ENCODE results near the gene ADORA1. TPM values are rescaled to one million over a fixed set of nuclear protein-coding genes. Genes with fewer than 3 reads are reported as not detected.

Gene ADORA1
- total and polyA plus RNA-seq, 2 donors, result 0.28 to 0.64 TPM

- Histone ChIP-seq H3K27ac (ENCODE audit: low read depth in 1 of 2, low read length in 1 of 2) (no peak overlapping the region), H3K36me3 (ENCODE audit: control insufficient read depth in 2 of 2, insufficient read depth in 2 of 2, low read length in 1 of 2) (no peaks in the 10 kb centered on the region), H3K4me1 (ENCODE audit: control insufficient read depth in 2 of 2, insufficient read depth in 2 of 2, low read length in 2 of 2) (no peaks in the 10 kb centered on the region), H3K4me3 (ENCODE audit: low read length in 2 of 2) (no peak overlapping the region), H3K9me3 (ENCODE audit: control insufficient read depth in 2 of 2, insufficient read depth in 1 of 2, low read length in 1 of 2) (no peaks in the 10 kb centered on the region), H3K27me3 (ENCODE audit: control insufficient read depth in 2 of 2, insufficient read depth in 1 of 2, low read length in 1 of 2) (peaks cover 0 to 4% of the 10 kb centered on the region in 2 donors)
- WGBS, result 94% methylated on average over 11 of the region's 11 CpGs
- DNase-seq (ENCODE audit: low read depth in 6 of 9, low spot score in 9 of 9), result no peak
These were observed 16.1 kb downstream of the ADORA1 start for GRCh38 chr1:203143641-203144040.

DNA sequence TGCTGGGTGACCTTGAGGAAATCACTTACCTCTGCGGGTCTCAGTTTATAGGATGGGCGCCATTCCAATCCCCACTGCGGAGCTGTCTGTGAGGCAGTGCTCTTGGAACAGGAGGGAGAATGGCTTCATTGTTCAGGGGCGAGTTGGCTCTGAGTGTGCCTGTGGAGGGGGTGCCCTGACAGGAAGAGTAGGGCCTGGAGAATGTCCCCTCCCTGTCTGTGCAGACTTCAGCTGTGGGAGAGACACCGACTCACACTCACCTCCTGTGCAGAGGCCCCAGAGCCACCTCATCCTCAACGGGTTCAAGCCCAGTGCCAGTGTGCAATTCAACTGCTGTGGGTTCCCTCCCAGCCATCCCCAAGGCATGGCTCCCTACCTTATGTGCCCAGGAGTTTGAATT is 17.1 kb downstream of the ADORA1 start:
- no peak for DNase-seq (ENCODE audit: low read depth in 6 of 9, low spot score in 9 of 9)

GRCh38 chr1:203145321-203146041 is 18.0 kb downstream of the ADORA1 start:
- no peak overlapping the region for H3K4me3 ChIP-seq (ENCODE audit: low read length in 2 of 2)

More for the DNA sequence above, 17.1 kb downstream of the ADORA1 start:
- Histone ChIP-seq H3K36me3 (ENCODE audit: control insufficient read depth in 2 of 2, insufficient read depth in 2 of 2, low read length in 1 of 2) (no peaks in the 10 kb centered on the region), H3K4me1 (ENCODE audit: control insufficient read depth in 2 of 2, insufficient read depth in 2 of 2, low read length in 2 of 2) (no peaks in the 10 kb centered on the region), H3K4me3 (ENCODE audit: low read length in 2 of 2) (no peak overlapping the region), H3K27me3 (ENCODE audit: control insufficient read depth in 2 of 2, insufficient read depth in 1 of 2, low read length in 1 of 2) (peaks cover 0 to 3% of the 10 kb centered on the region in 2 donors), H3K27ac (ENCODE audit: low read depth in 1 of 2, low read length in 1 of 2) (no peak overlapping the region), H3K9me3 (ENCODE audit: control insufficient read depth in 2 of 2, insufficient read depth in 1 of 2, low read length in 1 of 2) (no peaks in the 10 kb centered on the region)
- WGBS, result 93% methylated on average over 6 of the region's 6 CpGs

GRCh38 chr1:203146042-203146369 is 18.5 kb downstream of the ADORA1 start:
- H3K4me3 ChIP-seq (ENCODE audit: low read length in 2 of 2), result no peak overlapping the region
- no peak for DNase-seq (ENCODE audit: low read depth in 6 of 9, low spot score in 9 of 9)
- no peaks in the 10 kb centered on the region for H3K36me3 ChIP-seq (ENCODE audit: control insufficient read depth in 2 of 2, insufficient read depth in 2 of 2, low read length in 1 of 2)
- no peaks in the 10 kb centered on the region for H3K9me3 ChIP-seq (ENCODE audit: control insufficient read depth in 2 of 2, insufficient read depth in 1 of 2, low read length in 1 of 2)
- no peak overlapping the region for H3K27ac ChIP-seq (ENCODE audit: low read depth in 1 of 2, low read length in 1 of 2)
- H3K4me1 ChIP-seq (ENCODE audit: control insufficient read depth in 2 of 2, insufficient read depth in 2 of 2, low read length in 2 of 2), result no peaks in the 10 kb centered on the region
- H3K27me3 ChIP-seq (ENCODE audit: control insufficient read depth in 2 of 2, insufficient read depth in 1 of 2, low read length in 1 of 2), result peaks cover 0 to 12% of the 10 kb centered on the region in 2 donors
- WGBS, result 97% methylated on average over 2 of the region's 2 CpGs

More at GRCh38 chr1:203145321-203146041, 18.0 kb downstream of the ADORA1 start:
- Histone ChIP-seq H3K27me3 (ENCODE audit: control insufficient read depth in 2 of 2, insufficient read depth in 1 of 2, low read length in 1 of 2) (peaks cover 0 to 7% of the 10 kb centered on the region in 2 donors), H3K9me3 (ENCODE audit: control insufficient read depth in 2 of 2, insufficient read depth in 1 of 2, low read length in 1 of 2) (no peaks in the 10 kb centered on the region), H3K36me3 (ENCODE audit: control insufficient read depth in 2 of 2, insufficient read depth in 2 of 2, low read length in 1 of 2) (no peaks in the 10 kb centered on the region), H3K4me1 (ENCODE audit: control insufficient read depth in 2 of 2, insufficient read depth in 2 of 2, low read length in 2 of 2) (no peaks in the 10 kb centered on the region), H3K27ac (ENCODE audit: low read depth in 1 of 2, low read length in 1 of 2) (no peak overlapping the region)
- DNase-seq (ENCODE audit: low read depth in 6 of 9, low spot score in 9 of 9), result no peak
- 96% methylated on average over 13 of the region's 13 CpGs for WGBS

DNA sequence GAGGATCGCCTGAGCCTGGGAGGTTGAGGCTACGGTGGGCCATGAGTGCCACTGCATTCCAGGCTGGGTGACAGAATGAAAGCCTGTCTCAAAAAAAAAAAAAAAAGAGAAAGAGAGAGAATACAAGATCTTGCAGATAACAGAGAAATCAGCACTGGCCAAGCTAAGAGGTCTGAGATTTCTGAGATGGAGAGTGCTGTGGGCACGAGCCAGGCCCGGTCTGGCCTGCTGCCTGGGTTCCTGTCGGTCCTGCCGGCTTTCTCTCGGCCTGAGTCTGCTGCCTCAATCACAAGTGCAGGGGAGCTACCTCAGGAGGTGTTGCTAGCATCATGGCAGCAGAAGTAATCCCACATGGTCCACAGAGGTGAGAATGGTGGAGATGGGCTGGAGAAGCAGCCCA is 19.0 kb downstream of the ADORA1 start:
- no peaks in the 10 kb centered on the region for H3K36me3 ChIP-seq (ENCODE audit: control insufficient read depth in 2 of 2, insufficient read depth in 2 of 2, low read length in 1 of 2)
- no peak overlapping the region for H3K27ac ChIP-seq (ENCODE audit: low read depth in 1 of 2, low read length in 1 of 2)
- DNase-seq (ENCODE audit: low read depth in 6 of 9, low spot score in 9 of 9), result no peak
- H3K4me3 ChIP-seq (ENCODE audit: low read length in 2 of 2), result no peak overlapping the region
- H3K9me3 ChIP-seq (ENCODE audit: control insufficient read depth in 2 of 2, insufficient read depth in 1 of 2, low read length in 1 of 2), result no peaks in the 10 kb centered on the region
- WGBS, result 95% methylated on average over 7 of the region's 7 CpGs
- H3K4me1 ChIP-seq (ENCODE audit: control insufficient read depth in 2 of 2, insufficient read depth in 2 of 2, low read length in 2 of 2), result no peaks in the 10 kb centered on the region
- peaks cover 0 to 13% of the 10 kb centered on the region in 2 donors for H3K27me3 ChIP-seq (ENCODE audit: control insufficient read depth in 2 of 2, insufficient read depth in 1 of 2, low read length in 1 of 2)

GRCh38 chr1:203147376-203147775 is 19.9 kb downstream of the ADORA1 start:
- H3K36me3 ChIP-seq (ENCODE audit: control insufficient read depth in 2 of 2, insufficient read depth in 2 of 2, low read length in 1 of 2), result no peaks in the 10 kb centered on the region
- H3K27me3 ChIP-seq (ENCODE audit: control insufficient read depth in 2 of 2, insufficient read depth in 1 of 2, low read length in 1 of 2), result peaks cover 0 to 13% of the 10 kb centered on the region in 2 donors
- H3K4me3 ChIP-seq (ENCODE audit: low read length in 2 of 2), result no peak overlapping the region
- no peaks in the 10 kb centered on the region for H3K4me1 ChIP-seq (ENCODE audit: control insufficient read depth in 2 of 2, insufficient read depth in 2 of 2, low read length in 2 of 2)
- H3K27ac ChIP-seq (ENCODE audit: low read depth in 1 of 2, low read length in 1 of 2), result no peak overlapping the region
- DNase-seq (ENCODE audit: low read depth in 6 of 9, low spot score in 9 of 9), result no peak
- no peaks in the 10 kb centered on the region for H3K9me3 ChIP-seq (ENCODE audit: control insufficient read depth in 2 of 2, insufficient read depth in 1 of 2, low read length in 1 of 2)
- 96% methylated on average over 5 of the region's 5 CpGs for WGBS

DNA sequence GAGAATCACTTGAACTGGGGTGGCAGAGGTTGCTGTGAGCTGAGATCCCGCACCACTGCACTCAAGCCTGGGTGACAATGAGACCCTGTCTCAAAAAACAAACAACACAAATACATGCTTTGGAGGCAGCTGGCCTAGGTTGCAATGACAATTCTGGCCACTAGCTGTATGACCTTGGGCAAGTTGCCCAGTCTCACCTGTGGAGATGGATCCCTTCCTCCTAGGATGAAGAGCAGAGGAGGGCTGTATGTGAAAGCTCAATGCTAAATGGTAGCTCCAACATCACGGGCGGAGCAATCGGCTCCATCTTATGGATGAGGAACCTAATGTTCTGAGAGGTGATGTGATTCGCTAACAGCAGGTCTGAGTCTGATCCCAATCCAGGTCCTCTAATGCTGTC is 20.6 kb downstream of the ADORA1 start:
- peaks cover 0 to 13% of the 10 kb centered on the region in 2 donors for H3K27me3 ChIP-seq (ENCODE audit: control insufficient read depth in 2 of 2, insufficient read depth in 1 of 2, low read length in 1 of 2)
- 97% methylated on average over 5 of the region's 5 CpGs for WGBS
- H3K27ac ChIP-seq (ENCODE audit: low read depth in 1 of 2, low read length in 1 of 2), result no peak overlapping the region
- DNase-seq (ENCODE audit: low read depth in 6 of 9, low spot score in 9 of 9), result no peak
- no peaks in the 10 kb centered on the region for H3K9me3 ChIP-seq (ENCODE audit: control insufficient read depth in 2 of 2, insufficient read depth in 1 of 2, low read length in 1 of 2)
- no peak overlapping the region for H3K4me3 ChIP-seq (ENCODE audit: low read length in 2 of 2)
- no peaks in the 10 kb centered on the region for H3K36me3 ChIP-seq (ENCODE audit: control insufficient read depth in 2 of 2, insufficient read depth in 2 of 2, low read length in 1 of 2)
- H3K4me1 ChIP-seq (ENCODE audit: control insufficient read depth in 2 of 2, insufficient read depth in 2 of 2, low read length in 2 of 2), result no peaks in the 10 kb centered on the region

DNA sequence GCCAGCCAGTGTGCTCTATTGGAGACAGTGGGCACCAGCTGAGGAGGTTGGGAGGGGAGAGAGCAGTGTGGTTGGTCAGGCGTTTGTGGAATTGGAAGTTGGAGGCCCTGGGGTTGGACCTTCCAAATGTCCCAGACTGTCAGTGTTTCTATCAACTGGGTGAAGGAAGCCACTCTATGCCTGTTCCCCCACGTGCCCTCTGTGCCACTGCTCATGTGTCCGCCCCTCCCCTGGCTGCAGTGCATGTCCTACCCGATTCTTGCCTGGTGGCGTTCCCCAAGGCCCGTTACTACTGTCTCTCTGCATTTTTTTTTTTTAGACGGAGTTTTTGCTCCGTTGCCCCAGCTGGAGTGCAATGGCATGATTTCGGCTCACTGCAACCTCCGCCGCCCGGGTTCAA is 21.1 kb downstream of the ADORA1 start:
- 95% methylated on average over 12 of the region's 12 CpGs for WGBS
- Histone ChIP-seq H3K27me3 (ENCODE audit: control insufficient read depth in 2 of 2, insufficient read depth in 1 of 2, low read length in 1 of 2) (peaks cover 0 to 13% of the 10 kb centered on the region in 2 donors), H3K27ac (ENCODE audit: low read depth in 1 of 2, low read length in 1 of 2) (no peak overlapping the region), H3K9me3 (ENCODE audit: control insufficient read depth in 2 of 2, insufficient read depth in 1 of 2, low read length in 1 of 2) (no peaks in the 10 kb centered on the region), H3K36me3 (ENCODE audit: control insufficient read depth in 2 of 2, insufficient read depth in 2 of 2, low read length in 1 of 2) (no peaks in the 10 kb centered on the region), H3K4me3 (ENCODE audit: low read length in 2 of 2) (no peak overlapping the region), H3K4me1 (ENCODE audit: control insufficient read depth in 2 of 2, insufficient read depth in 2 of 2, low read length in 2 of 2) (no peaks in the 10 kb centered on the region)
- no peak for DNase-seq (ENCODE audit: low read depth in 6 of 9, low spot score in 9 of 9)

DNA sequence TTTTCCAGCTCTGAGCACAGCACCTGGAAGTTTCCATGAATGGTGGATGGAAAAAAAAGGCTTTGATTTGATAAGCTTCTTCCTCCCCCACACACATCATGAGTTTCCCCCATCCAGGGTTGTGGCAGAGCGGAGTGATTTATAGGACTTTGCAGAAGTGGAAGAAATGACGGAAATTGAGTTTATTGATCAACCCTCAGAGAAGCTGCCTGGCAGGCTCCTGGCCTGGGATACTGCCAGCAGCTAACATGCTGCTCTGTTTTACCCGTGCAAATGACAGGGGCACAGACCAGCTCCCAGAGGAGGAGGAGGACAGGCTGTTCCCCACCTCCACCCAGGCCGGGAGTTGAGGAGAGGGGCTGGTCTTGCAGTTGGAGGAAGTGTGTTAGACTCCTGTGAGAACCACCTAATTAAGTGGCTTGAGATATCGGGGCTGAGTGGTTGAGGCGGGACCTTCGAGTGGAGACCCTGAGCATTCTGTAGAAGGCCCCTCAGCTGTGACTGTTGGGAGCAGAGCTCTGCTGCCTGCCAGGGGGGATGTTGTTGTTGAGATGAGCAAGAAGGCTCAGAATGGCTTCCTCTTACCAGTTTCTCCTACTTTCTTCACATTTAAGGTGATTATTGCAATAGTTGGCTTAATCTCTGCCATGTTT is 21.8 kb downstream of the ADORA1 start:
- 72% methylated on average over 7 of the region's 7 CpGs for WGBS
- no peak for DNase-seq (ENCODE audit: low read depth in 6 of 9, low spot score in 9 of 9)
- no peaks in the 10 kb centered on the region for H3K36me3 ChIP-seq (ENCODE audit: control insufficient read depth in 2 of 2, insufficient read depth in 2 of 2, low read length in 1 of 2)
- peaks cover 0 to 15% of the 10 kb centered on the region in 2 donors for H3K27me3 ChIP-seq (ENCODE audit: control insufficient read depth in 2 of 2, insufficient read depth in 1 of 2, low read length in 1 of 2)
- no peaks in the 10 kb centered on the region for H3K9me3 ChIP-seq (ENCODE audit: control insufficient read depth in 2 of 2, insufficient read depth in 1 of 2, low read length in 1 of 2)
- no peak overlapping the region for H3K27ac ChIP-seq (ENCODE audit: low read depth in 1 of 2, low read length in 1 of 2)
- H3K4me3 ChIP-seq (ENCODE audit: low read length in 2 of 2), result no peak overlapping the region
- H3K4me1 ChIP-seq (ENCODE audit: control insufficient read depth in 2 of 2, insufficient read depth in 2 of 2, low read length in 2 of 2), result no peaks in the 10 kb centered on the region

Measured in thymus (tissue), 11 donors.